Activated naive CD8-positive, alpha-beta T cell treated with anti-CD3 and anti-CD28 coated beads, Interleukin-2, amount 50 U/mL, for 24 hours (primary cell): ENCODE results near the gene ADIRF.
"Not testable (repeated sequence)": the region's sequence is repeated elsewhere in the genome, so short reads cannot be mapped to it uniquely, and the experiment has no call there.

Experiments
- ATAC-seq: fragments of 150-1000 bp; cut with Tn5 transposase; one replicate; pipeline ENCODE4 v1.10.0; 2021
- DNase-seq: peaks from one replicate; pipeline ENCODE4 v3.0.0; 2021
- H3K27ac Mint-ChIP-seq: one replicate; pipeline ENCODE4 v1.8.0; 2021; ENCODE audit warnings: mild to moderate bottlenecking, mixed read lengths
- H3K27me3 Mint-ChIP-seq: one replicate; pipeline ENCODE4 v1.8.0; 2021; ENCODE audit warnings: mixed read lengths
- H3K36me3 Mint-ChIP-seq: one replicate; pipeline ENCODE4 v1.8.0; 2021; ENCODE audit warnings: low read depth, mixed read lengths
- H3K4me1 Mint-ChIP-seq: one replicate; pipeline ENCODE4 v1.8.0; 2021; ENCODE audit warnings: mixed read lengths
- H3K4me3 Mint-ChIP-seq: one replicate; pipeline ENCODE4 v1.8.0; 2021; ENCODE audit warnings: mild to moderate bottlenecking, moderate library complexity, mixed read lengths
- H3K9me3 Mint-ChIP-seq: one replicate; pipeline ENCODE4 v1.8.0; 2021; ENCODE audit warnings: mixed read lengths

ADIRF gene

GRCh38 chr10:86968271-86968993 is at the start of gene ADIRF:
Gene ADIRF, plus strand, starts transcription at chr10:86968482. Its CDS starts 63 bp downstream, at chr10:86968545.
- peaks cover 11% of the 10 kb centered on the region for H3K27me3 Mint-ChIP-seq
- no peak within 1 kb of the TSS for H3K27ac Mint-ChIP-seq
- peaks cover 38% of the 10 kb centered on the region for H3K4me1 Mint-ChIP-seq
- no peak within 1 kb of the TSS for H3K4me3 Mint-ChIP-seq
- no peaks in the 10 kb centered on the region for H3K9me3 Mint-ChIP-seq
- no peak for ATAC-seq
- no peaks in the 10 kb centered on the region for H3K36me3 Mint-ChIP-seq
- DNase-seq: no peak

GRCh38 chr10:86922553-86922961 is 45.7 kb upstream of the ADIRF start:
- no peak for DNase-seq
- no peaks in the 10 kb centered on the region for H3K9me3 Mint-ChIP-seq
- no peak overlapping the region for H3K27ac Mint-ChIP-seq
- H3K36me3 Mint-ChIP-seq: peaks cover 3% of the 10 kb centered on the region
- no peaks in the 10 kb centered on the region for H3K27me3 Mint-ChIP-seq
- H3K4me1 Mint-ChIP-seq: no peaks in the 10 kb centered on the region
- no peak overlapping the region for H3K4me3 Mint-ChIP-seq
- no peak for ATAC-seq

DNA sequence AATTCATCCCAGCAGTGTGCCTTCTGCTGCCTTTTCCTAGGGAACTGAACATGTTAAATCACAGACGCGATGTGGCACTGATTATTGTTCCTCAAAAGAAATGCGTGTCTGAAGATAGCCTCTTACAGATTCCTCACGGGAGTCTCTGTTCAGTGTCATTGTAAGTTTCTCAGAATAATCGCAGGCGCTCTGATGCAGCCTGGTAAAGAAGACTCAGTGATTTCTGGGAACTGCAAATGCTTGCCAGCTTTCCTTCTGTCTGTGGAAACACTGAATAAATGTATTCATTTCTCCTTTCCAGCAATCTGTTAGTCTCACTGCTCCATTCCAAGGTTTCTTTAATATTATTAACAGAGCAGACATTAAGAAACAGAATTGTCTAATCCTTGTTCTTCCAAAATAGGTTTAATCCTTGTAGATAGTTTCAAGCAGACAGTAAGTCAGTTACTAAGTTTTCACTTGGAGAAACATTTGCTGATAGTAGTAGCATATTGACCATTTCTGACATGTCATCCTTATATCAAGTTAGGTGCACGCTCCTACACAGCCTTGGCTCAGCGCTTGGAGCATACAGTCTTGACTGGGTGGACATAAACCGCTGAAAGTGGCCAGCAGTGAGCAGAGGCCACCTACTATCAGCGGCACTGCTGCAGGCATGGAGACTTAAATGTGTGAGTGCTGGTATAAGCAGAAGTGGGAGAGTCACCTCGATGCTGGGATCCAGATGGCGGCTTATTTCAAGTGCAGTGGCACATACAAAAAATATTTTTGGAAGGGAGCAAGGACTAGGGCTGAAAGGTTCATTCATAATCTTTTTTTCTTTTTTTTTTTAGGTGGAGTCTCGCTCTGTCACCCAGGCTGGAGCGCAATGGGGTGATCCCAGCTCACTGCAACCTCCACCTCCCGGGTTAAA is 38.6 kb upstream of the ADIRF start:
- Mint-ChIP-seq H3K4me3 (no peak overlapping the region), H3K36me3 (no peaks in the 10 kb centered on the region), H3K9me3 (no peaks in the 10 kb centered on the region), H3K27ac (no peak overlapping the region), H3K4me1 (peaks cover 9% of the 10 kb centered on the region), H3K27me3 (no peaks in the 10 kb centered on the region)
- no peak for DNase-seq
- no peak for ATAC-seq

- H3K4me1 Mint-ChIP-seq: peaks cover 9% of the 10 kb centered on the region
- DNase-seq: no peak
Measured at GRCh38 chr10:86931872-86932271, 36.4 kb upstream of the ADIRF start.

GRCh38 chr10:86932674-86933073 is 35.6 kb upstream of the ADIRF start:
- Mint-ChIP-seq H3K4me1 (peaks cover 9% of the 10 kb centered on the region), H3K4me3 (no peak overlapping the region), H3K27ac (no peak overlapping the region), H3K27me3 (no peaks in the 10 kb centered on the region), H3K36me3 (no peaks in the 10 kb centered on the region), H3K9me3 (no peaks in the 10 kb centered on the region)
- DNase-seq (no peak), ATAC-seq (peak; percentile 68)

More at GRCh38 chr10:86931872-86932271, 36.4 kb upstream of the ADIRF start:
- Mint-ChIP-seq H3K36me3 (no peaks in the 10 kb centered on the region), H3K27me3 (no peaks in the 10 kb centered on the region), H3K27ac (no peak overlapping the region), H3K4me3 (no peak overlapping the region), H3K9me3 (no peaks in the 10 kb centered on the region)
- ATAC-seq: no peak

- not testable (repeated sequence) for ATAC-seq, H3K36me3 Mint-ChIP-seq, H3K4me3 Mint-ChIP-seq, H3K4me1 Mint-ChIP-seq, H3K27me3 Mint-ChIP-seq, H3K27ac Mint-ChIP-seq, DNase-seq, H3K9me3 Mint-ChIP-seq
Measured at GRCh38 chr10:86934162-86934711, 34.0 kb upstream of the ADIRF start.

DNA sequence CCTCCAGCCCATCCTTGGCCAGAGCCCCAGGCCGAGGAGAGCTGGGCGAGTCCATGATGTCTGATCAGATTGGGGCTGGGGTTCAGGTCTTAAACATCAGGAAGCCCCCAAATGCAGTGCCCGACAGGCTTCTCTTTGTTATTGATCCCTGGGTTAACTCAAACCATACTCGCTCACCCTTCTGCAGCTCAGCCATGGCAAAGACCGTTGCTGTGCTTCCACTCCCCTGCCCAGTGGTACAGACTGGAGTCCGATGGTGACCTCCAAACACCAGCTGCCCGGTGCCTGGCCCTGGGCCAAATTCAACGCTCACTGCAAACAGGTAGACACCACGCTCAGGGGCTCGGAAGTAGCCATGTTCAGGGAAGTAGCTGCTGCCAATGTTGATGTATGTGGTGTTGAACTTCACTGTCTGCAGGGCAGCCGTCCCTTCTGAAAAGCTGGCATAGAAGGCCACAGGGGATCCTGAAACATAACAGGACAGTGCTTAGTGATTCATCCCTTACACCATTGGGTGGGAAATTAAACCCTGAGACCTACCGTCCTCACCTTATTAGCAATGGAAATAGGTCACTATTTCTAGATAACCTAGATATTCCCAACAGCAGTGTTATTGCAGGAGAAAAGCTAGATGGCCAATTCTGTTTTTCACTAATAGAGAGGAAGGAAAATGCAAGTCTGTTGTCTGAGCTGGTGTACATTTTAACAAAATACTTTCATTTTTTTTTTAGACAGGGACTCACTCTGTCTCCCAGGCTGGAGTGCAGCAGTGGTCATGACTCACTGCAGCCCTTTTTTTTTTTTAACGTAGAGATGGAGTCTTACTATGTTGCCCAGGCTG is 31.4 kb upstream of the ADIRF start:
- no peaks in the 10 kb centered on the region for H3K36me3 Mint-ChIP-seq
- H3K4me3 Mint-ChIP-seq: no peak overlapping the region
- no peak overlapping the region for H3K27ac Mint-ChIP-seq
- peaks cover 9% of the 10 kb centered on the region for H3K4me1 Mint-ChIP-seq
- no peaks in the 10 kb centered on the region for H3K9me3 Mint-ChIP-seq
- H3K27me3 Mint-ChIP-seq: no peaks in the 10 kb centered on the region
- ATAC-seq (no peak), DNase-seq (no peak)

DNA sequence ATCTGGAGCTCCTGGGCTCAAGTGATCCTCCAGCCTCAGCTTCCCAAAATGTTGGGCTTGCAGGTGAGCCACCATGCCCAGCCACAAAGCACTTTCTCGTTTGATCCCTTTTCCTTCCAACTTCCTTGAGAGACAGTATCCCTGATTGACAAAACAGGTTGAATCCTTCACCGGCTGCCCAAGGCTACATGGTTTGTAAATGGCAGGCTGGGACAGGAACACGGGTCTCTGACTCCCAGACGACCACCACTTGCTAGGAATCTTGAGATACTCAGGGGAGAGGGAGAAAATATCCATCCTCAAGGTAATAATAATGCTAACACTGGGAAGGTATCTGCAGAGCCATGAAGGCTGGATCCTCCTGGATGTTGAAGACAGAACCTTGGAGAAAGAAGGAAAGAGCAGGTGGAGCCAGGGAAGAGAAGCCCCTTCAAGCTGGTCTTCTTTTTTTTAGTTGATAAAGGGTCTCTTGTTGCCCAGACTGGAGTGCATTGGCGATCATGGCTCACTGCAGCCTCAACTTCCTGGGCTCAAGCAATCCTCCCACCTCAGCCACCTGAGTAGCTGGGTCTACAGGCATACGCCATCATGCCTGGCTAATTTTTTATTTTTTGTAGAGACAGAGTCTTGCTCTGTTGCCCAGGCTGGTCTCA is 30.7 kb upstream of the ADIRF start:
- Mint-ChIP-seq H3K9me3 (no peaks in the 10 kb centered on the region), H3K4me1 (peaks cover 7% of the 10 kb centered on the region), H3K36me3 (no peaks in the 10 kb centered on the region), H3K27me3 (no peaks in the 10 kb centered on the region), H3K27ac (no peak overlapping the region), H3K4me3 (no peak overlapping the region)
- ATAC-seq: no peak
- DNase-seq: no peak

GRCh38 chr10:86938260-86938659 is 30.0 kb upstream of the ADIRF start:
- ATAC-seq: no peak
- Mint-ChIP-seq H3K27ac (no peak overlapping the region), H3K9me3 (no peaks in the 10 kb centered on the region), H3K27me3 (no peaks in the 10 kb centered on the region), H3K4me1 (peaks cover under 1% of the 10 kb centered on the region), H3K4me3 (no peak overlapping the region), H3K36me3 (no peaks in the 10 kb centered on the region)
- DNase-seq: no peak

DNA sequence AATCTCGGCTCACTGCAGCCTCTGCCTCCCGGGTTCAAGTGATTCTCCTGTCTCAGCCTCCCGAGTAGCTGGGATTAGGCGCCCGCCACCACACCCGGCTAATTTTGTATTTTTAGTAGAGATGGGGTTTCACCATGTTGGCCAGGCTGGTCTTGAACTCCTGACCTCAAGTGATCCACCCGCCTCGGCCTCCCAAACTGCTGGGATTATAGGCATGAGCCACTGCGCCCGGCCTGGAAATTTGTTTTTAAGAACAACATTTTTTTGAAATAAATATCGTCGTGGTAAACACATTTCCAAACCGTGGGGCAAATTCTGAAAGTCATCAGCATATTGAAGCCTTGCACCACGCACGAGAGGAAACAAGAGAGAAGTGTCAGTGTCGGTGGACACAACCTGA is 28.2 kb upstream of the ADIRF start:
- not testable (repeated sequence) for H3K27me3 Mint-ChIP-seq, DNase-seq, H3K4me3 Mint-ChIP-seq, H3K36me3 Mint-ChIP-seq, ATAC-seq, H3K9me3 Mint-ChIP-seq, H3K27ac Mint-ChIP-seq, H3K4me1 Mint-ChIP-seq

DNA sequence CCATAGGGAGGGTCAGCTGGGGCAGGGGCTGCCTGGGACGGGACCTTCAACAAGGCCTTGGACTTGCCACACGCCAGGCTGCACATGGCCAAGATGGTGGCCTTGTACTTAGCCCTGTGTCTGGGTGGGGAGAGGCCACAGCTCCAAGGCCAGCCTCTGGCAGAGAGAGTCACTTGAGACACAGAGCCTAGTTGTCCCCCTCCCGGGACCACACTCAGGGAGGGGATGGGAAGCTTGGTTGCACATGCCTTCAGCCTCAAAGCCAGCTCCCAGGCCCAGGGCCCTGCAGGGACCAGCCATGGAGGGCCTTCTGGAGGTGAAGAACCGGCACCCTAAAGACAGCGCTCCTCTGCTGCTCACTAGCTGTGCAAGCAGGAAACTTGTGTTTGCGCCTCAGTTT is 27.6 kb upstream of the ADIRF start:
- DNase-seq (no peak), ATAC-seq (no peak)
- Mint-ChIP-seq H3K9me3 (no peaks in the 10 kb centered on the region), H3K4me3 (no peak overlapping the region), H3K27ac (no peak overlapping the region), H3K4me1 (peaks cover 5% of the 10 kb centered on the region), H3K36me3 (no peaks in the 10 kb centered on the region), H3K27me3 (no peaks in the 10 kb centered on the region)

DNA sequence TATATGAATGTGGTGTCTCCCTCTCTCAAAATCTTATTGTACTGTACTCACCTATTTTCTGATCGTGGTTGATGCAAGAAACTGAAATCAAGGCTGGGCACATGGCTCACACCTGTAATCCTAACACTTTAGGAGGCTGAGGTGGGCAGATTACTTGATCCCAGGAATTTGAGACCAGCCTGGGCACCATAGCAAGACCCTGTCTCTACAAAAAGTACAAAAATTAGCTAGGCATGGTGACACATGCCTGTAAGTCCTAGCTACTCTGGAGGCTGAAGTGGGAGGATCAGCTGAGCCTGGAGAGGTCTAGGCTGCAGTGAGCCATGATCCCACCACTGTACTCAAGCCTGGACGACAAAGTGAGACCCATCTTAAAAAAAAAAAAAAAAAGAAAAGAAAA is 26.9 kb upstream of the ADIRF start:
- Mint-ChIP-seq H3K36me3 (no peaks in the 10 kb centered on the region), H3K4me3 (no peak overlapping the region), H3K27me3 (no peaks in the 10 kb centered on the region), H3K27ac (no peak overlapping the region), H3K9me3 (no peaks in the 10 kb centered on the region), H3K4me1 (peaks cover 5% of the 10 kb centered on the region)
- ATAC-seq: no peak
- no peak for DNase-seq

DNA sequence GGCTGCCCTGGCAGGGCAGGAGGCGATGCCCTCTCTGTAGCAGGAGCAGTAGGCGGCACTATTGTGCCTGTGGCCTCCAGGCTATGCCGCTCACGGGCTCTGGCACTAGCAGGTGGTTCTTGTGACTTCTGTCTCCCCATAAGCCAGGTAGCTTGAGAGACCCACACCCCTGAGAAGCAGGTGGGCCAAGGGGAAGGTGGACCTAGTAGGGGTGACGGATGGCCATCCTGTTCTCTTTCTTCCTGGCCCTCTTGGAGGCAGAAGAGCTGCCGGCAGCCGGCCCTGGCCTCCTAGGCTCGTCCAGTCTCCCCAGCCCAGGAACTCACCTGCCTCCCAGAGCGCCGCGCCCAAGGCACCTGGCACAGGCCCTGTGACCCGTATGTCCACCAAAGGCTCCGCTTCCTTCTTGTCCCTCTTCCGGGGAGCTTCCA is 26.3 kb upstream of the ADIRF start:
- H3K4me1 Mint-ChIP-seq: peaks cover 5% of the 10 kb centered on the region
- H3K4me3 Mint-ChIP-seq: no peak overlapping the region
- H3K36me3 Mint-ChIP-seq: no peaks in the 10 kb centered on the region
- no peaks in the 10 kb centered on the region for H3K27me3 Mint-ChIP-seq
- H3K9me3 Mint-ChIP-seq: no peaks in the 10 kb centered on the region
- H3K27ac Mint-ChIP-seq: no peak overlapping the region
- DNase-seq (no peak), ATAC-seq (no peak)
